Epidermal melanocyte (primary cell): ENCODE measurements around the gene ITM2B.

Source experiments
- DNase-seq: peaks from one replicate; pipeline ENCODE4 v3.0.0; 2011; ENCODE audit warnings: low spot score; ENCODE audit not compliant: insufficient read length

ITM2B gene

DNA sequence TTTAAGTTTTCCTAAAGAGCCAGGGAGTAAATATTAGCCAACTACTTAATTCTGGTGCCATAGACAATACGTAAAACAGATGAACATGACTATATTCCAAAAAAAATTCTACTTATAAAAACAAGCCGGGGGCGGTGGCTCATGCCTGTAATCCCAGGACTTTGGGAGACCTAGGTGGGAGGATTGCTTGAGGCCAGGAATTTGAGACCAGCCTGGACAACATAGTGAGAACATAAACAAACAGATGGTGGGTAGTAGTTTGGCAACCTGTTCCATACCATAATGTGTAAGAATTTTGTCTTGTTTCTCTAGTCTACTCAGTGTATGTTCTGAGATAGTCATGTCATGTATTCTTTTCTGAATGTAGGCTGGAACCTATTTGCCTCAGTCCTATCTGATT lies 25.4 kb downstream of the ITM2B start:
- no peak for DNase-seq

DNA sequence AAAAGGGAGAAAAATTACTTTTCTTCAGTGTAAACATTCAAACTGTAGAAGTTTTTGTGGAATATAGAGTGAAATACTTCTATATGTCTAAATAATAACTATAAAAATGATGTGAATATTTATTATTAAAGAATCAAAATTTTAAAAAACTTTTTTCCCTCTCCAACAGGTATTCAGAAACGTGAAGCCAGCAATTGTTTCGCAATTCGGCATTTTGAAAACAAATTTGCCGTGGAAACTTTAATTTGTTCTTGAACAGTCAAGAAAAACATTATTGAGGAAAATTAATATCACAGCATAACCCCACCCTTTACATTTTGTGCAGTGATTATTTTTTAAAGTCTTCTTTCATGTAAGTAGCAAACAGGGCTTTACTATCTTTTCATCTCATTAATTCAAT lies 28.0 kb downstream of the ITM2B start:
- DNase-seq = no peak

DNA sequence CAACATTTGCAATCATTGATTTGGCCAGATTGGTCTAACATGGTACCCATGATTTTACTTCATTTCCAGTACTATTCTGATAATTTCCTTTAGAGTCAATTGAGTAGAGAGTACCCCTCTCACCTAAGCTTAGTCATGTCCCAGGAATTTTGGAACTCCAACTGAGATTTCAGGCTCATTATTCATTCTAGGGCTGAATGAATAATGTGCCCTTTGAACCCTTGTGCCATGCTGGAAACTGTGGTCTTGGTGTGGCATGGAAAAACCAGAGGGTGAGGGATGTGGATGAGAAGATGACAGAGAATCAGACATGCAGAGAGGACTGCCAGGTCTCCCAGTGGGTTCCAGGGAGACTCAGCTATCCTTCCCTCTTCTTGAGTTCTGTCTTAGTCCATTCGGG lies 30.2 kb downstream of the ITM2B start:
- DNase-seq = no peak

DNA sequence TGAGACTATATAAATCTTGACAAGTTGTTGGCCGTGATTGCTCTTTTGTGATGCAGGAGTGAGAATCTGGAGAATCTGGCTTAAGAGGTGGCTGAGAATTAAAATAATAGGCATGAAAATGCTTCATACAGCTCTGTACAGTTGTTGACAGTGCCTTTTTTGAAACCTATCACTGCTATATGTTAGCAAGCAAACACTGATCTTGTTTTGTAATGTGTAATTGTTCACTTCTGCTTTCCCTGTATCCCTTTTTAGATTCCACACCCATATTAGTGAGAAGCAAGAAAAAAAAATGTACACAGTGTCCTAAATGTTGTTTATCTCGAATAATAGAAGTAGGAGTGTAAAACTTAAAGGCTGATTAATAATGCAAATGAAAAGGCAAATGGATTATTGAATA lies 31.1 kb downstream of the ITM2B start:
- DNase-seq = no peak

- no peak for DNase-seq
Measured at GRCh38 chr13:48265217-48265815, 32.3 kb downstream of the ITM2B start.

DNA sequence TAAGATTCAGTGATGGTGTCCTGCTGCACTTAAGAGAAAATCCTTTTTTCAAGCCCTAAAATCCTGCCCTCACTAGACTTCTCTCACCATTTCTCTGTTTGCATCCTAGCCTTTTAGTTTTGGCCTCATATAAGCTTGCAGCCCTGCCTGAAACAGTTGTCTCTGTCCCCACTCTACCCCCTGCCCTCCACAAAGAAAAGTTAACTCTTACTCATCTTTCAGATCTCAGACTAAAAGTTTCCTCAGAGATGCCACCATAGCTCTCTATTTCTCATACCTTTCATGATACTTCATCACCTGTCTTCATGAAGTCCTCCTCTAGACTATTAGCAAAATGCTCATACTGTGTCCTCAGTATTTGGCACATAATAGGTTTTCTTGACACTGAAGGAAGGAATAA lies 33.1 kb downstream of the ITM2B start:
- no peak for DNase-seq

- DNase-seq = no peak
Measured at GRCh38 chr13:48266701-48267639, 34.0 kb downstream of the ITM2B start.

DNA sequence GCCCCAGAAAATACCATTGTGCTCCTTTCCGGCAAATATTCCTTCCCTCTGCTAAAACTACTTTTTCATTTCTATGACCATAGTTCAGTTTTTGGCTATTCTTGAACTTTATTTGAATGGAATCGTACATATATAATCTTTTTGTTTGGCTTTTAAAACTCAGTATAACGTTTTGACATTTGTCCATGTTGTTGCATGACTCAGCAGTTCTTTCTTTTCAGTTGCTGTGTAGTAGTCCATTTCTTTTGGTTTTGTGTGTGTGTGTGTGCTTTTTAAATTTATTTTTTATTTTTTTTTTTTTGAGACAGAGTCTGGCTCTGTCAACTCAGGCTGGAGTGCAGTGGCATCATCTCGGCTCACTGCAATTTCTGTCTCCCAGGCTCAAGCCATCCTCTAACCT lies 35.0 kb downstream of the ITM2B start:
- DNase-seq = no peak

GRCh38 chr13:48273346-48273745 lies 40.3 kb downstream of the ITM2B start:
- no peak for DNase-seq

DNA sequence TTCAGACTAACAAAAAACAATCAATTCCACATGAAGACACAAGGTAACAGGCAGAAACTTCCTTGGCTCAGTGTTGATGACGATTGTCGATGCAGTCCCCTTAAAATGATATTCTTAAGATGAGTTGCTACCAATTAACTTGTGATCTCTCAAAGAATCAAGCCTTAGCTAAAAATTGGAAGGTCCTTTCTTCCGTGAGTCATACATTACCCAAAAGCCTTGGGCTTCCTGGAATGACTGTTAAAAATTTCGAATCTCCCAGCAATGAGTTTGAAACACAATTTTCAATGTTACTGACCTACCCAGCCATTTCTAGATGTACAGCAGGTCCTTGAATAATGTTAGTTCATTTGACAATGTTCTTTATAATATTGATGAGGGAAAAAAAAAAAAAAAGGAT lies 42.5 kb downstream of the ITM2B start:
- DNase-seq = no peak

GRCh38 chr13:48278806-48279205 lies 45.8 kb downstream of the ITM2B start:
- DNase-seq = no peak

DNA sequence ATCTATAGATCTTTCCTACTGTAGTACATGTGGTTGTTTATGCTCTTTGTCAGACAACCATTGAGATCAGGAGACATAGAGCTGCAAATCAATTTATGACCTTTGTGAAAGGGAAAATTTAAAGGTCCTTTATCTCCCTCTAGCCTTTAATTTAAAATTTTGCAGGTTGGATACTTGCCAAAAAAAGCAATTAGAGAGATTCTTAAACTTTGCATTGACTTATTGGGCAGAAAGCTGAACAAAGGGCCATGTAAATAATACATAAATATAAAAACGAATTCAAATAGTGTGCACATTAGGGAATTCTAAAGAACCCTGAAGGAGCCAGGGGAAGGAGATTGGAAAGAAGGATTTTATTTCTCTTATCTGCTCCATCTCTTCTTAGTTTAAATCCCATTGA lies 48.5 kb downstream of the ITM2B start:
- DNase-seq = no peak

DNA sequence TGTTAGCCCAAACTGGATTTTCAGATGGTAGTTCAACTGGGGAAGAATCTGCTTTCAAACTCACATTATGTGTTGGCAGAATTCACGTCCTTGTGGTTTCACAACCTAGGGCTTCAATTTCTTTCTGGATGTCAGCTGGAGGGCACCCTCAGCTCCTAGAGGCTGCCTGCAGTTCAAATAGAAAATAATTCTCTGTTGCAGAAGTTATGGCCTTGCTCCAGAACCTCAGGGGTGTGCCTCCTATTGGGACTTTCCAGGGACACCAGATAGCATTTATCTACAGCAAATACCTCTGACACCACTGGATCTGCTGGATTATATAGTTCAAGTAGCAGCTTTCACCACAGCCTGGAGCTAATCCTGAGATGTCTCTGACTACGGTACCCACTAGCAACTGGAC lies 58.7 kb downstream of the ITM2B start:
- no peak for DNase-seq

- no peak for DNase-seq
Measured at GRCh38 chr13:48292650-48293049, 59.6 kb downstream of the ITM2B start.

DNA sequence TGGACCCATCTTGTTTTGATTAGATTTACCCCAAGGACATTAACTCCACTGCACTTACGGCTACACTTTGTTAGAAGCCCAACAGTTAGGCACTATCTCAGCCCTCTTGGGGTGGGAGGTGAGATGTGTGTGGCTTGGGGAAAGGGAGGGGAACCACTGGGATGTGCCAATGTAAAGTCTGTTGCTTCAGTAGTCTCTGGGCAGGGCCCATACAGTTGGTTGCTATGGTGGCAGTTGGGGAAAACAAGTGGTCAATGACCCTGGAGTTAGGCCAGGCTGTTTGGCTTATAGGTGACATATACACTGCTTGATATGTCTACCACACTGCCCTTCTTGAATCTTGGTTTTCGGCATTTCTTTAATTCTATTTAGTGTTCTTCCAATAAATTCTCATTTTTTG lies 61.6 kb downstream of the ITM2B start:
- DNase-seq = no peak

- DNase-seq = no peak
Measured at GRCh38 chr13:48295271-48295670, 62.3 kb downstream of the ITM2B start.

GRCh38 chr13:48296528-48296927 lies 63.5 kb downstream of the ITM2B start:
- DNase-seq = no peak

DNA sequence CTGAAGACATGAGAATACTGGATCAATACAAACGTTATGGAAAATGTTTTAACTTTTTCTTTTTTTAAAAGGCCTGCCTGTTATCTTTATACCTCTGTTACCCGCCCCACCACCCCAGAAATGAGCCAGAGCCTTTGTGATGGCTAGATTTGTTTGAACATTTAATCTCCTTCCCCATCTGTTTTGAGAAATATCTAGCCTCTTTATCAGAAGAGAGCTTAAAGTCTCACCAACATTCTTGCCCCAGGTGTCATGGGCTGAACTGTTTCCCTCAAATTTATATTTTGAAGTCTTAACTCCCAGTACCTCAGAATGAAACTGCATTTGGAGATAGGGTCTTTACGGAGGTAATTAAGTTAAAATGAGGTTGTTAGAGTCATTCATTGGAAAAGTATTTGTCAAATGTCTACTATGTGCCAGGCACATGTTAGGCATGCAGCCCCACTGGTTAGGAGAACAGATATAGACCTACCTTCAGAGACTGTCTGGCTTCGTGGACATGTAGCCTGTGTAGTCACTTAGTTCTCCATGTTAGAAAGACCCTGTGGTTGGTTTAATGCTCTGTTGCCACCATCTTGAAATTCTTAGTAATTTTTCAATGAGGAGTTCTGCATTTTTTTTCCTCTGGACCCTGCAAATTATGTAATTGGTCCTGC lies 64.3 kb downstream of the ITM2B start:
- no peak for DNase-seq

GRCh38 chr13:48299591-48299990 lies 66.6 kb downstream of the ITM2B start:
- DNase-seq = no peak

DNA sequence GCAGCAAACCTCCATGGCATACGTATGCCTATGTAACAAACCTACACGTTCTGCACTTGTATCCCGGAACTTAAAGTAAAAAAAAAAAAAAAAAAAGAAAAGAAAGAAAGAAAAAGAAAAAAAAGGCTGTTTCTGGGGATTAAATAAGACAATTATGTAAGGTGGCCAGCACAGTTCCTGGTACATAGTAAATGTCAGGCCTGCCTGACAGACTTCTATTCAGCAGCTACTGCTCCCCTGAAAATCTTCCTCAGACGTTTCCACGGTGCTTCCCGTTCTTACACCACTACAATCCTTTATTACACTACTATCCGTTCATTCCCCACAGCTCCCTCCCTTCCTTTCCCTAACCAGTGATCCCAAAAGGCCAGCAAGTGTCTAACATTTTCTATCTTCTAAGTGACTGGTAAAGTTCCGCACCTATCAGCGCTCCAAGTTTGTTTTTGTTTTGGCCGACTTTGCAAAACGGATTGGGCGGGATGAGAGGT lies 69.9 kb downstream of the ITM2B start:
- DNase-seq = no peak

DNA sequence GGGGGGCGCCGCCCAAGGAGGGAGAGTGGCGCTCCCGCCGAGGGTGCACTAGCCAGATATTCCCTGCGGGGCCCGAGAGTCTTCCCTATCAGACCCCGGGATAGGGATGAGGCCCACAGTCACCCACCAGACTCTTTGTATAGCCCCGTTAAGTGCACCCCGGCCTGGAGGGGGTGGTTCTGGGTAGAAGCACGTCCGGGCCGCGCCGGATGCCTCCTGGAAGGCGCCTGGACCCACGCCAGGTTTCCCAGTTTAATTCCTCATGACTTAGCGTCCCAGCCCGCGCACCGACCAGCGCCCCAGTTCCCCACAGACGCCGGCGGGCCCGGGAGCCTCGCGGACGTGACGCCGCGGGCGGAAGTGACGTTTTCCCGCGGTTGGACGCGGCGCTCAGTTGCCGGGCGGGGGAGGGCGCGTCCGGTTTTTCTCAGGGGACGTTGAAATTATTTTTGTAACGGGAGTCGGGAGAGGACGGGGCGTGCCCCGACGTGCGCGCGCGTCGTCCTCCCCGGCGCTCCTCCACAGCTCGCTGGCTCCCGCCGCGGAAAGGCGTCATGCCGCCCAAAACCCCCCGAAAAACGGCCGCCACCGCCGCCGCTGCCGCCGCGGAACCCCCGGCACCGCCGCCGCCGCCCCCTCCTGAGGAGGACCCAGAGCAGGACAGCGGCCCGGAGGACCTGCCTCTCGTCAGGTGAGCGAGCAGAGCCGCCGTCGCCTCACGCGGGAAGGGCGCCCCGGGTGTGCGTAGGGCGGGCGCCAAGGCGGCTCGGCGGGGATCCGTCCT lies 70.5 kb downstream of the ITM2B start, which contains the start of gene RB1:
TSS of gene RB1 (plus strand) at position 393 of the 784 bp plus-strand sequence. CDS start at position 555, 162 bp downstream.
- peak; percentile 71 for DNase-seq
